Activated CD8-positive, alpha-beta T cell treated with anti-CD3 and anti-CD28 coated beads for 36 hours (primary cell): ENCODE data around the gene NEURL3. TPM values are rescaled to one million over a fixed set of nuclear protein-coding genes. Genes with fewer than 3 reads are reported as not detected.
A peak's percentile ranks its signal among the peaks of the same experiment; 100 is the strongest.

ENCODE experiments used
- ATAC-seq: fragments of 200-7000 bp; cut with Tn5 transposase; one replicate; pipeline ENCODE4 v1.10.0; 2021; ENCODE audit warnings: mild to moderate bottlenecking, moderate library complexity
- CTCF ChIA-PET: fragments of 350-600 bp; sonication (Branson Sonifier 250); formaldehyde crosslinking; loops from one replicate; lab custom pipeline; 2021; ENCODE audit warnings: antibody characterized with exemption; lab: Charles Lee
- POLR2A ChIA-PET: fragments of 350-600 bp; sonication (Branson Sonifier 250); formaldehyde crosslinking; loops from one replicate; lab custom pipeline; 2021; ENCODE audit warnings: antibody characterized with exemption; lab: Charles Lee
- DNase-seq: peaks from one replicate; pipeline ENCODE4 v3.0.0-alpha.2; 2020
- H3K27ac Mint-ChIP-seq: one replicate; pipeline ENCODE4 v1.8.0; 2021; ENCODE audit warnings: mild to moderate bottlenecking, mixed read lengths
- H3K27me3 Mint-ChIP-seq: one replicate; pipeline ENCODE4 v1.8.0; 2021; ENCODE audit warnings: mixed read lengths
- H3K36me3 Mint-ChIP-seq: one replicate; pipeline ENCODE4 v1.8.0; 2021; ENCODE audit warnings: low read depth, mixed read lengths
- H3K4me1 Mint-ChIP-seq: one replicate; pipeline ENCODE4 v1.8.0; 2021; ENCODE audit warnings: low read depth, mixed read lengths
- H3K4me3 Mint-ChIP-seq: one replicate; pipeline ENCODE4 v1.8.0; 2021; ENCODE audit warnings: mild to moderate bottlenecking, moderate library complexity, mixed read lengths
- H3K9me3 Mint-ChIP-seq: one replicate; pipeline ENCODE4 v1.8.0; 2021; ENCODE audit warnings: mixed read lengths
- CTCF ChIP-seq: fragments of 200-600 bp; IDR thresholded peaks from one replicate; pipeline ENCODE4 v1.8.0; 2022; ENCODE audit warnings: antibody characterized with exemption, mild to moderate bottlenecking
- intact Hi-C: fragments of 100-400 bp; cut with micrococcal nuclease; formaldehyde crosslinking; loops from one replicate; pipeline ENCODE4 v1.10.0; 2022
- total RNA-seq, 2 experiments: library from RNA; stranded (reverse); gene quantifications; one replicate each; pipeline ENCODE4 v1.2.3, GENCODE V29; 2021

The NEURL3 gene
- total RNA-seq, 2 experiments from 2014 or later: 0.25 TPM; not detected in 1

GRCh38 chr2:96534141-96534540 lies 29.0 kb upstream of the NEURL3 start:
- no peaks in the 10 kb centered on the region for H3K9me3 Mint-ChIP-seq
- DNase-seq (no peak), ATAC-seq (no peak)
- no peak overlapping the region for H3K27ac Mint-ChIP-seq
- no peak for TF ChIP-seq CTCF
- H3K36me3 Mint-ChIP-seq: peaks cover 12% of the 10 kb centered on the region
- H3K4me3 Mint-ChIP-seq: no peak overlapping the region
- ChIA-PET POLR2A (interaction anchor here (0.6 to 23.0 kb wide), 5 partner anchors 11 to 326 kb away, joined by 3 to 438 read pairs (median 3); partner anchors contain the start of genes ARID5A and STARD7), CTCF (interaction anchor here (0.9 to 5.0 kb wide), 7 partner anchors 14 to 542 kb away, joined by 3 to 30 read pairs (median 4); no protein-coding TSS in a partner anchor)
- H3K4me1 Mint-ChIP-seq: peaks cover 59% of the 10 kb centered on the region
- intact Hi-C loops: loop anchor here (10.0 kb wide), 2 partner anchors 209 to 389 kb away; partner anchors contain the start of genes DUSP2 and ITPRIPL1
- H3K27me3 Mint-ChIP-seq: no peaks in the 10 kb centered on the region

DNA sequence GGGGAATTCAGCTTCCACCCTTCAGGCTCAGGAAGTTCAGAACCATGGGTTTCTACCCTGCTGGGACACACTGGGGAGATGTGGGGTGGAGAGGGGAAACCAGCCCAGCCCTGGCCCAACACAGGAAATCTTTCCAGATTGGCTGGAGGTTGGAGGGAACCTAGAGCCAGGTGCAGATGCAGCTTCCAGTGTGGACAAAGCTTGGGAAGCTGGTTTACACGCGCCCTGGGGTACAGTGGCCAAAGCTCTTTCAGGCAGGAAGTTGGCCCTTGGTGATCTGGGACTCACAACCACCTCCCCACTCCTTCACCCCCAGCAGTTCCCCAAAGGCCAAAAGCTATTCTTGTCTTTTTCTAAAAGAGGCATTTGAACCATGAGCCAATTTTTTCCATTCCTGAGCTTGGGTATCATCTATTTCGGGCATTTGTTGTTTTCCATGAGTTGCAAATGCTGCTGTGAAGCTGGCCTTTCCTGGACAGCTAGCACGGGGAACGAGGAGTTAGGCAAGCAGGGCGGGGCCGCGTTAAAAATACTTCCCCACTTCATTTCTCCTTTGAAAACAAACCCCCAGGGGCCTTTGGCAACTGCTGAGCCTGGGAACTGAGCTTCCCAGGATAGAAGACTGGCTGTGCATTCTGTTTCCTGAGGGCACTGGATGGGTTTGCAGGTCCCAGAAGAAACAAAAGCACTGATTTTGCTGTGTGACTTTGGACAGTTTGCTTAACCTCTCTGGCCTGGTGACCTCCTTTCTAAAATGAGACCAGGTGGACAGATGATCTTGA lies 28.3 kb upstream of the NEURL3 start:
- intact Hi-C loops: loop anchor here (10.0 kb wide), 2 partner anchors 209 to 389 kb away; partner anchors contain the start of genes DUSP2 and ITPRIPL1
- CTCF ChIA-PET: interaction anchor here (0.9 to 5.0 kb wide), 7 partner anchors 15 to 541 kb away, joined by 3 to 30 read pairs (median 4); no protein-coding TSS in a partner anchor
- DNase-seq (no peak), ATAC-seq (no peak)
- POLR2A ChIA-PET: interaction anchor here (0.6 to 23.0 kb wide), 6 partner anchors 11 to 325 kb away, joined by 3 to 438 read pairs (median 3); partner anchors contain the start of genes ARID5A and STARD7
- no peak for TF ChIP-seq CTCF
- H3K9me3 Mint-ChIP-seq: no peaks in the 10 kb centered on the region
- H3K36me3 Mint-ChIP-seq: peaks cover 8% of the 10 kb centered on the region
- no peak overlapping the region for H3K4me3 Mint-ChIP-seq
- peak overlapping the region; percentile 25 for H3K27ac Mint-ChIP-seq
- peaks cover 62% of the 10 kb centered on the region for H3K4me1 Mint-ChIP-seq
- no peaks in the 10 kb centered on the region for H3K27me3 Mint-ChIP-seq

- Mint-ChIP-seq H3K27ac (peak overlapping the region; percentile 90), H3K27me3 (no peaks in the 10 kb centered on the region), H3K9me3 (no peaks in the 10 kb centered on the region), H3K4me3 (no peak overlapping the region), H3K36me3 (peaks cover 3% of the 10 kb centered on the region), H3K4me1 (peaks cover 69% of the 10 kb centered on the region)
- ATAC-seq (no peak), DNase-seq (no peak)
- CTCF ChIA-PET: interaction anchor here (0.9 to 5.0 kb wide), 6 partner anchors 22 to 540 kb away, joined by 3 to 30 read pairs (median 4); no protein-coding TSS in a partner anchor
- TF ChIP-seq CTCF: no peak
- POLR2A ChIA-PET: interaction anchor here (0.7 to 23.0 kb wide), 5 partner anchors 14 to 324 kb away, joined by 3 to 438 read pairs (median 4); partner anchors contain the start of genes ARID5A and STARD7
- intact Hi-C loops: loop anchor here (10.0 kb wide), 2 partner anchors 208 to 388 kb away; partner anchors contain the start of genes DUSP2 and ITPRIPL1
Measured at GRCh38 chr2:96532641-96533291, 27.6 kb upstream of the NEURL3 start.

GRCh38 chr2:96531872-96532505 lies 26.8 kb upstream of the NEURL3 start:
- peak; percentile 48 for ATAC-seq
- peak overlapping the region; percentile 90 for H3K27ac Mint-ChIP-seq
- POLR2A ChIA-PET: interaction anchor here (0.7 to 23.0 kb wide), 5 partner anchors 15 to 196 kb away, joined by 3 to 438 read pairs (median 5); partner anchors contain the start of genes ARID5A and KANSL3

More at GRCh38 chr2:96531872-96532505, 26.8 kb upstream of the NEURL3 start:
- H3K4me1 Mint-ChIP-seq: peaks cover 72% of the 10 kb centered on the region
- no peaks in the 10 kb centered on the region for H3K36me3 Mint-ChIP-seq
- no peaks in the 10 kb centered on the region for H3K27me3 Mint-ChIP-seq
- H3K9me3 Mint-ChIP-seq: no peaks in the 10 kb centered on the region
- TF ChIP-seq CTCF: no peak
- peak overlapping the region; percentile 43 for H3K4me3 Mint-ChIP-seq
- peak; percentile 98 for DNase-seq
- CTCF ChIA-PET: interaction anchor here (0.9 to 6.3 kb wide), 3 partner anchors 22 to 231 kb away, joined by 3 to 46 read pairs (median 5); no protein-coding TSS in a partner anchor
- intact Hi-C loops: loop anchor here (10.0 kb wide), 2 partner anchors 207 to 387 kb away; partner anchors contain the start of genes DUSP2 and ITPRIPL1
